ENCODE results near the gene TCF21.

DNA sequence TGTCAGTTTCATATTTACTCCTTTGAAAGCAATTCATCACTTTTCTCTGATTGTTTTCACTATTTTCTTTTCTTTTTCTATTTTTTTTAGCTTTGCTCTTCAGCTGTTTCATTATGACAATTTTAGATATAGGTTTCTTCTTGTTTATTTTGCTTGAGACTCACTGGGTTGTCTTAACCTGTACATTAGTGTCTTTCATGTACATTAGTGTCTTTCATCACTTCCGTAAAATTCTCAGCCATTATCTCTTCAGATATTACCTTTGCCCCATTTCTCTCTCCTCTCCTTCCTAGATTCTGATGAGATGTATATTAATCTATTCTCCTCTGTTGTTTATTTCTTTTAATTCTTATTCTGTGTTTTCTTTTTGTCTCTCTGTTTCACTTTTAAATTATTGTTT is 49.6 kb downstream of the TCF21 start:
- TF ChIP-seq POLR2A (IDR thresholded peaks at IDR 0.05): no peak
- TF ChIP-seq, protein P1, sequence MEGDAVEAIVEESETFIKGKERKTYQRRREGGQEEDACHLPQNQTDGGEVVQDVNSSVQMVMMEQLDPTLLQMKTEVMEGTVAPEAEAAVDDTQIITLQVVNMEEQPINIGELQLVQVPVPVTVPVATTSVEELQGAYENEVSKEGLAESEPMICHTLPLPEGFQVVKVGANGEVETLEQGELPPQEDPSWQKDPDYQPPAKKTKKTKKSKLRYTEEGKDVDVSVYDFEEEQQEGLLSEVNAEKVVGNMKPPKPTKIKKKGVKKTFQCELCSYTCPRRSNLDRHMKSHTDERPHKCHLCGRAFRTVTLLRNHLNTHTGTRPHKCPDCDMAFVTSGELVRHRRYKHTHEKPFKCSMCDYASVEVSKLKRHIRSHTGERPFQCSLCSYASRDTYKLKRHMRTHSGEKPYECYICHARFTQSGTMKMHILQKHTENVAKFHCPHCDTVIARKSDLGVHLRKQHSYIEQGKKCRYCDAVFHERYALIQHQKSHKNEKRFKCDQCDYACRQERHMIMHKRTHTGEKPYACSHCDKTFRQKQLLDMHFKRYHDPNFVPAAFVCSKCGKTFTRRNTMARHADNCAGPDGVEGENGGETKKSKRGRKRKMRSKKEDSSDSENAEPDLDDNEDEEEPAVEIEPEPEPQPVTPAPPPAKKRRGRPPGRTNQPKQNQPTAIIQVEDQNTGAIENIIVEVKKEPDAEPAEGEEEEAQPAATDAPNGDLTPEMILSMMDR (IDR thresholded peaks at IDR 0.05 in 4 of 5, conservative IDR thresholded peaks at IDR 0.05 in 1 of 5): no peak

Data from gastrocnemius medialis (tissue), 4 donors.